GM10266 (cell line): Measurements from ENCODE around the gene ZFYVE9.

Experiments used
- DNase-seq: peaks from one replicate; pipeline ENCODE4 v3.0.0; 2012; ENCODE audit errors: extremely low spot score
- CTCF ChIP-seq: IDR thresholded peaks from 2 replicates; pipeline ENCODE4 v1.5.1; 2012; ENCODE audit warnings: mild to moderate bottlenecking, low read depth; ENCODE audit not compliant: control insufficient read depth, insufficient read depth; ENCODE audit errors: missing control alignments

The ZFYVE9 gene

DNA sequence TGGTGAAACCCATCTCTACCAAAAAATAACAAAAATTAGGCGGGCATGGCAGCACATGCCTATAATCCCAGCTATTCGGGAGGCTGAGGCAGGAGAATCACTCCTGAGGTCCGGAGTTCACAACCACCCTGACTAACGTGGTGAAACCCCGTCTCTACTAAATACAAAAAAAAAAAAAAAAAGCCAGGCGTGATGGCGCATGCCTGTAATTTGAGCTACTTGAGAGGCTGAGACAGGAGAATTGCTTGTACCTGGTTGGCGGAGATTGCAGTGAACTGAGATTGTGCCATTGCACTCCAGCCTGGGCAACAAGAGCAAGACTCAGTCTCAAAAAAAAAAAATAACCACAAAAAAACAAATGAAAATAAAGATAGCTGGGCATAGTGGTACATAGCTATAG is 181.8 kb downstream of the ZFYVE9 start:
- DNase-seq = no peak
- TF ChIP-seq CTCF = no peak

DNA sequence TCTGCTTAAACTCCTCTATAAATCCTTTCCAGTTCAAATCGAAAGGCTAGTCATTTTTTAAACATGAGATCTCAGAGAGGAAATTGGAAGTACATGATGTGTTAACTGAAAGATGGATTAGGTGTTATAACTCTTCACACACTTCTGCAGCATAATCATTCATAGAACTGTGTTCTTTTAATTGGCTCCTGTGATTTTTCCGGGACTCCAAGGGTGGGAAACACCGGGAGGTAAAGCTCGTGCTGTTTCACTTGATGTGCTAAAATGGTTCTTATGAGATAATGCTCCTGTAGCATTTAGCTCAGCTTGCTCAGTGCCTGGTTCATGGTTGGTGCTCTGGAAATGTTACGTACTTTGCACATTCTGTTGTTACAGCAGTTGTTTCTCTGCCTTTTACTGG is 183.9 kb downstream of the ZFYVE9 start:
- no peak for DNase-seq
- no peak for TF ChIP-seq CTCF

DNA sequence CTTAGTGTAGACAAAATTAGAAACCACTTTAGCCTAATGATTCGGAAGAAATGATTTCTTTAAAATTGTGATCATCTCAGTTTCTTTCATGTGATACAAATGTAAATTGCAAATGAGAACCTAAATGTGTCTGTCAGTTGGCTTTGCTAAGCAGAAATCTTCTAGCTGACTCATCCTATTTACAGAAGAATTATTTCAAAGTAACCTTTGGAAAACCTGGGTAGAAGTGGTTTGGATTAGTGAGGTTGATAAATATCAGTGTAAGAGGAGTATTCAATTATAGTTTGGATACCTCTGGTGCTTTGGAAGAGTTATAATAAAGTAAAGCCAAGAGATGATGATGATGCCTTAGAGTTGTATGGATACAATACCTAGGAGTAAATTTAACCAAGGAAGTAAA is 186.7 kb downstream of the ZFYVE9 start:
- TF ChIP-seq CTCF = no peak
- no peak for DNase-seq

GRCh38 chr1:52332411-52332810 is 190.5 kb downstream of the ZFYVE9 start:
- no peak for DNase-seq
- no peak for TF ChIP-seq CTCF

DNA sequence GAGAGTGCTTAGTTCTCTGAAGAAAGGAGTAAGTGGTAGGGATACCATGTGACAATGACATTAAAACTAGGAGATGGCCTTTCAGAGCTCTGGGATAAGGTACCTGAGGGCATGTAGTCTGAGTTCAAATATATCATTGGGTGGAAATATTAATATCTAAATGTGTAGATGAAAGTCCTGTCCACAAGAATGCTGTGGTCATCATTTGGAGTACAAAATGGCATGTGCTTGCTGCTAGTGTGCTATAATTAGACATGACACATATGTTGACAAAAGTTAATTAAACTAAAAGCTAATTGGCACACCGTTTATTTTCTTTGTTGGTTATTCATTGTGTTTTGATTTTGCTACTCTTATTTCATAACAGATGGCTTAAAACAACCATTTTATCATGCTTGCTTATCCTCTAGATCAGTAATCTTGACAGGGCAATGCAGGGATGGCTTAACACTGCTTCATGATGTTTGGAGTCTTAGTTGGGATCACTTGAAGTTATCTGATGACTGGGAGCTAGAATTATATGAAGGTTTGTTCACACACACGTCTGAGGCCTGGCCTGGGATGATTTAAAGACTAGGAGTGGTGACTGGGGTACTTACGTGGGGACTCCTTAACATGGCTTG is 193.1 kb downstream of the ZFYVE9 start:
- no peak for DNase-seq
- no peak for TF ChIP-seq CTCF

GRCh38 chr1:52337439-52337838 is 195.6 kb downstream of the ZFYVE9 start:
- TF ChIP-seq CTCF = no peak
- no peak for DNase-seq

GRCh38 chr1:52341655-52342260 is 199.9 kb downstream of the ZFYVE9 start:
- DNase-seq = no peak
- no peak for TF ChIP-seq CTCF
